Neural progenitor cell (in vitro differentiated cells): ENCODE data around the gene CLEC5A.

Source experiments
- EZH2 ChIP-seq: fragments of 200-600 bp; sonication (generic); IDR thresholded peaks from 2 replicates; pipeline ENCODE4 v1.6.1; 2017; ENCODE audit warnings: antibody characterized with exemption, mild to moderate bottlenecking, moderate library complexity
- EZH2phosphoT487 ChIP-seq: fragments of 200-600 bp; sonication (generic); IDR thresholded peaks from 2 replicates; pipeline ENCODE4 v1.6.1; 2017; ENCODE audit warnings: antibody characterized with exemption
- TF ChIP-seq, protein P1 (sequence below): fragments of 200-600 bp; sonication (generic); IDR thresholded peaks from 2 replicates; pipeline ENCODE4 v1.5.1; 2017; ENCODE audit warnings: antibody characterized with exemption, mild to moderate bottlenecking

DNA sequence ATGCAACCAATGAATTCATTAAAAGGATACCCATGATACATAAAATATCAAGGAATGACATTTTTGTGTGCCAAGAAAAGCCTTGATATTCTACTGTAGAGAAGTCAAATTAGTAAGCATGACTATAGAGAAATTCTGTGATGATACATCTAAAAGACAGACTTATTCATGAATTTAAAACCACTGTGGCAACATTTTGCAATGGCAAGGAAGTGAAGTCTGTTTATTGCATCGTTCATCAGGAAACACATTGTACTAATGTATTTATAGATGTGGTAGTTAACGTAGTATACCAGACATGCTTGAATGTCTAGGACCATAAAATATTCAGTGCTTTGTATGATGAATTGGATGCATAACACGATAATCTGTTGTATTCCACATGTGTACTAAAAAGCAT, 9.3 kb upstream of the CLEC5A start:
- TF ChIP-seq, protein P1, sequence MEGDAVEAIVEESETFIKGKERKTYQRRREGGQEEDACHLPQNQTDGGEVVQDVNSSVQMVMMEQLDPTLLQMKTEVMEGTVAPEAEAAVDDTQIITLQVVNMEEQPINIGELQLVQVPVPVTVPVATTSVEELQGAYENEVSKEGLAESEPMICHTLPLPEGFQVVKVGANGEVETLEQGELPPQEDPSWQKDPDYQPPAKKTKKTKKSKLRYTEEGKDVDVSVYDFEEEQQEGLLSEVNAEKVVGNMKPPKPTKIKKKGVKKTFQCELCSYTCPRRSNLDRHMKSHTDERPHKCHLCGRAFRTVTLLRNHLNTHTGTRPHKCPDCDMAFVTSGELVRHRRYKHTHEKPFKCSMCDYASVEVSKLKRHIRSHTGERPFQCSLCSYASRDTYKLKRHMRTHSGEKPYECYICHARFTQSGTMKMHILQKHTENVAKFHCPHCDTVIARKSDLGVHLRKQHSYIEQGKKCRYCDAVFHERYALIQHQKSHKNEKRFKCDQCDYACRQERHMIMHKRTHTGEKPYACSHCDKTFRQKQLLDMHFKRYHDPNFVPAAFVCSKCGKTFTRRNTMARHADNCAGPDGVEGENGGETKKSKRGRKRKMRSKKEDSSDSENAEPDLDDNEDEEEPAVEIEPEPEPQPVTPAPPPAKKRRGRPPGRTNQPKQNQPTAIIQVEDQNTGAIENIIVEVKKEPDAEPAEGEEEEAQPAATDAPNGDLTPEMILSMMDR: no peak
- TF ChIP-seq EZH2phosphoT487 (no peak), EZH2 (no peak)
